Spinal cord (tissue), 10 donors: Measurements from ENCODE around the gene ZNG1B. TPM values are rescaled to one million over a fixed set of nuclear protein-coding genes. Genes with fewer than 3 reads are reported as not detected.
"Not testable (repeated sequence)": the region's sequence is repeated elsewhere in the genome, so short reads cannot be mapped to it uniquely, and the experiment has no call there.

Experiments used
- DNase-seq, 6 donors: peaks; one replicate each; pipeline versions ENCODE4 v3.0.0 to v3.0.0-alpha.2; 2013 to 2015; ENCODE audit warnings: low spot score in 6 of 6, low read depth in 4 of 6
- H3K27ac ChIP-seq: one replicate; pipeline ENCODE4 v1.5.1; 2013; ENCODE audit warnings: low read depth, low read length, control low read depth
- H3K27me3 ChIP-seq: one replicate; pipeline ENCODE4 v1.6.1; 2013; ENCODE audit warnings: low read length; ENCODE audit not compliant: control insufficient read depth, insufficient read depth
- H3K36me3 ChIP-seq: one replicate; pipeline ENCODE4 v1.6.1; 2013; ENCODE audit warnings: low read length; ENCODE audit not compliant: control insufficient read depth, insufficient read depth
- H3K4me1 ChIP-seq: one replicate; pipeline ENCODE4 v1.6.1; 2013; ENCODE audit warnings: low read length; ENCODE audit not compliant: control insufficient read depth, insufficient read depth
- H3K4me3 ChIP-seq: one replicate; pipeline ENCODE4 v1.5.1; 2013; ENCODE audit warnings: low read depth, low read length, control low read depth
- H3K9me3 ChIP-seq: one replicate; pipeline ENCODE4 v1.6.1; 2013; ENCODE audit warnings: low read length; ENCODE audit not compliant: control insufficient read depth, insufficient read depth
- WGBS: methylation state at CpG from one replicate; pipeline ENCODE4 v1.1.5; 2013; ENCODE audit warnings: missing lambda C conversion rate; ENCODE audit not compliant: insufficient coverage; 5-methylcytosine and 5-hydroxymethylcytosine counted together
- long read RNA-seq, 4 donors: transcript quantifications; one replicate each; lab custom pipeline, GENCODE V29; 2026
- polyA plus RNA-seq, 2 donors: library from polyadenylated mRNA; unstranded; fragments of 120-200 nt; gene quantifications; one replicate each; pipeline ENCODE4 v1.2.1, GENCODE V29; 2013; ENCODE audit not compliant: insufficient read length in 2 of 2
- total RNA-seq, 2 donors: library from RNA; depleted of rRNA in 1 of 2; stranded (reverse); fragments of 120-200 nt in 1 of 2; fragments of >200 nt in 1 of 2; gene quantifications; one replicate each; pipeline versions ENCODE4 v1.2.3 to v1.2.4, GENCODE V29; 2013 to 2014
- donor health status: healthy.

The ZNG1B gene
- total RNA-seq (10 to 100 TPM; 38.8 to 40.8 TPM), polyA plus RNA-seq (10 to 100 TPM; 56.2 to 57.3 TPM)
- long read RNA-seq, donor 1, transcript CBWD2-209 (3 exons, 880 nt): minor isoform, 5 of 52 reads
- long read RNA-seq, donor 1, transcript CBWD2-201 (15 exons, 1,812 nt): major isoform, 17 of 52 reads
- long read RNA-seq, donor 1, partial matches to known transcripts: 23 of 52 reads
- long read RNA-seq, donor 1, other reads (novel, unspliced or antisense): 0 of 52 reads
- long read RNA-seq, donor 2, transcript CBWD2-201 (15 exons, 1,812 nt): major isoform, 6 of 15 reads
- long read RNA-seq, donor 2, partial matches to known transcripts: 0 of 15 reads
- long read RNA-seq, donor 2, other reads (novel, unspliced or antisense): 0 of 15 reads
- long read RNA-seq, donor 3, transcript CBWD2-201 (15 exons, 1,812 nt): major isoform, 14 of 23 reads
- long read RNA-seq, donor 3, transcript CBWD2-209 (3 exons, 880 nt): minor isoform, 6 of 23 reads
- long read RNA-seq, donor 3, partial matches to known transcripts: 0 of 23 reads
- long read RNA-seq, donor 3, other reads (novel, unspliced or antisense): 0 of 23 reads
- long read RNA-seq, donor 4, transcript CBWD2-201 (15 exons, 1,812 nt): major isoform, 8 of 34 reads
- long read RNA-seq, donor 4, transcript CBWD2-208 (6 exons, 3,305 nt): minor isoform, 6 of 34 reads
- long read RNA-seq, donor 4, transcript CBWD2-209 (3 exons, 880 nt): minor isoform, 5 of 34 reads
- long read RNA-seq, donor 4, partial matches to known transcripts: 10 of 34 reads
- long read RNA-seq, donor 4, other reads (novel, unspliced or antisense): 0 of 34 reads

DNA sequence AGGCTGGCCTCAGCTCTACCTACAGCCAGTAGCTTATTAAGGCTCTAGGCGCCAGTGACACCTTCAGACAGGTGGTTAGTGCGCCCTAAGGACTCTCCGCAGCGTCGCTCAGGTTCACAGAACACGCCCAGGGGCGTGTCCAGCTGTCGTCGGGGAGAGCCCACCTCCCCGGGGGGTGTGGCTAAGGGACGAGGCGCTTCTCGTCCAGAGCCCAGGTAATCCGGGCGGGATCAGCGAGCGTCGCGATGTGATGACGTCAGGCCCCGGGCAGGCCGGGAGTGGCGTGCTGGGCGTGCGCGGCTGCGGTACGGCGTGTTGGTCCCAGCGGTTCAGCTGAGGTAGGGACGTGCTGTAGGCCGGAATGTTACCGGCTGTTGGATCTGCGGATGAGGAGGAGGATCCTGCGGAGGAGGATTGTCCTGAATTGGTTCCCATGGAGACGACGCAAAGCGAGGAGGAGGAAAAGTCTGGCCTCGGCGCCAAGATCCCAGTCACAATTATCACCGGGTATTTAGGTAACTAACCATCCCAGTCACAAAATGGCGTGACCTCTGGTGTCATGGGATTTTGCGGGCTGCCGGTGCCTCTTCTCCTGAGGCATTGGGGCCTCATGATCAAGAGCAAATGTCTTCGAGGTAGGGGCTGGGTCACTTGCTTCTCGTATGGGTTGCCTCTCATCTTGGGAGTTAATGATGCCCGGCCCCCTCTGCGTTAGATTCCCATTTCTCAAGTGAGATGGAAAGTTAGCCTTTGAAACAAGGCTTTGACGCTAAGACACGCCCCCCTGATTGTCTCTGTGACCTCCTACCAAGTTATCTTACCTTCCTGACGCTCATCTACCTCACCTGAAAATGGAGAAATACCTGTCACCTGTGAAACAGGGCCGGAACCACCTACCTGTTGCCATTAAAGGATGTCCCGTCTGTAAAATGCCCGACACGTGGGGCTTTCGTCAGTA is at the start of gene ZNG1B:
ZNG1B (plus strand) TSS at position 184 of the 958 bp plus-strand sequence; CDS start at position 362, 178 bp downstream.
- peak in 2 of 6 donors; percentile 1 to 2 for DNase-seq
- Histone ChIP-seq H3K27ac (peak within 1 kb of the TSS; percentile 52), H3K4me3 (peak within 1 kb of the TSS; percentile 42)
- not testable (repeated sequence) for H3K9me3 ChIP-seq, H3K27me3 ChIP-seq, H3K4me1 ChIP-seq, H3K36me3 ChIP-seq
- no CpG with 5 or more reads among the region's 56 CpGs for WGBS

DNA sequence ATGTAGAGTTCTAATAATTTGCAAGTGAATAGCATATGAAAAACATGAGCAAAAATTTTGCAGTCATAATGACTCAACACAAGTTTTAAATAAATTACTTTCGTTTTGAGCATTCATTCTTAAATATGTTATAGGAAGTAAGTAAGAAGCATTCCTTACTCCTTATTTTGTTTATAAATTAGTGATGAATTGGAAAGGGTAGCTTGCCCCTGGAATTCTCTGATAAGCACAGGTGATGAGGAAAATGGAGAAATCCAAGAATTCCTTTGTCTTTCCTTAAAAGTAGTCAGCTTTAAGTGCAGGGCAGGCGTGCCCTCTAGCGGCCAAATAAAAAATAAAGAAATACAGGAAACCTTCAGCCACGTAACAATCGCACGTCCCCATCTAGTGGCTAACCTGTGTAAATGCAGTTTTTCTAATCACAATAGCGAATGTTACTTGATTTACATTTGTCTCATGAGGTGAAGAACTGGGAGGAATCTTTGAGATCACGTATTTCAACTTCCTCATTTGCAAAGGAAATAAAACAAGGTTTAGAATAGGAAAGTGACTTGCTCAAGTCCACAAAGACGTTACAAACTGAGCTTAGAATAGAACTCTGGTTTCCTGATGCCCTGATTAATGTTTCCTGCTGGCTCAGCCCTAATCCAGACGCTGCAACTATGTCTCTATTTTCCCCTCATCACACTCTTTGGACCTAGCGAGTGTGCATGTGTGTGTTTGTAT is 47.2 kb upstream of the ZNG1B start:
- no peaks in the 10 kb centered on the region for H3K9me3 ChIP-seq
- 20% methylated on average over 1 of the region's 11 CpGs for WGBS
- H3K27ac ChIP-seq: no peak overlapping the region
- no peak overlapping the region for H3K4me3 ChIP-seq
- H3K4me1 ChIP-seq: no peaks in the 10 kb centered on the region
- peak; percentile 19 to 98 (median 76) for DNase-seq
- no peaks in the 10 kb centered on the region for H3K36me3 ChIP-seq
- no peaks in the 10 kb centered on the region for H3K27me3 ChIP-seq

DNA sequence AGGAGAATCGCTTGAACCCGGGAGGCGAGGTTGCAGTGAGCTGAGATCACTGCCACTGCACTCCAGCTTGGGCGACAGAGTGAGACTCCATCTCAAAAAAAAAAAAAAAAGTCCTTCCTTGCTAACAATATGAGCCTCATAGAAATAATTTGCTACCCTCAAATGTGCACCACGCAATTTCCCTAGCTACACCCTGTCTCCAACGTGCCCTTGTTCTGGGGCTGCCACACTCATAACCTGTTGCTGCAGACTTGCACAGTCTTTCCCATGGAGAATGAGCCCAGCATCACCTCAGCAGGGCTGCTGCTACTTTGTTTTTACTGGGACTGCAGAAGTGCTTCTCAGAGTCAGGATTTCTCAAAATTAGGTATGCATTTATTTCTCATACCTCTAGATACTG is 46.4 kb upstream of the ZNG1B start:
- Histone ChIP-seq H3K4me3 (no peak overlapping the region), H3K27me3 (no peaks in the 10 kb centered on the region), H3K36me3 (no peaks in the 10 kb centered on the region), H3K27ac (no peak overlapping the region), H3K4me1 (no peaks in the 10 kb centered on the region), H3K9me3 (no peaks in the 10 kb centered on the region)
- WGBS: 93% methylated on average over 6 of the region's 6 CpGs
- DNase-seq: no peak

DNA sequence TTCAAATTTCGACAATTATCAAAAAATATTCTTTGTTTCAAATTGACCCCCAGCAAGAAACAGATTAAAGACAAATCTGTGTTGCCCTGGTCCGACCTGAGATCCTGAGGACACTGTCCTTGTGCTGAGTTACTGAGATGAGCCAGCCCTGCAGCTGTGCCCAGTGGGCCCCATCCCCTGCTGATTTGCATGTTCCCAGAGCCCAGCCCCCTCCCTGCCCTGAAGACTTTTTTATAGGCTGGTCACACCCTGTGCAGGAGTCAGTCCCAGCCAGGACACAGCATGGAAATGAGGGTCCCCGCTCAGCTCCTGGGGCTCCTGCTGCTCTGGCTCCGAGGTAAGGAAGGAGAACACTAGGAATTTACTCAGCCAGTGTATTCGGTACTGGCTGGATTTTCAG is 31.4 kb upstream of the ZNG1B start:
- WGBS: 41% methylated on average over 5 of the region's 5 CpGs
- no peak overlapping the region for H3K27ac ChIP-seq

GRCh38 chr2:113407446-113408099 is 29.9 kb upstream of the ZNG1B start:
- no peak for DNase-seq
- 89% methylated on average over 2 of the region's 3 CpGs for WGBS
- H3K27me3 ChIP-seq: no peaks in the 10 kb centered on the region
- no peak overlapping the region for H3K4me3 ChIP-seq
- no peaks in the 10 kb centered on the region for H3K9me3 ChIP-seq
- H3K4me1 ChIP-seq: no peaks in the 10 kb centered on the region
- no peak overlapping the region for H3K27ac ChIP-seq
- H3K36me3 ChIP-seq: no peaks in the 10 kb centered on the region

More for the DNA sequence above, 31.4 kb upstream of the ZNG1B start:
- H3K4me1 ChIP-seq: no peaks in the 10 kb centered on the region
- no peak for DNase-seq
- no peaks in the 10 kb centered on the region for H3K27me3 ChIP-seq
- H3K36me3 ChIP-seq: no peaks in the 10 kb centered on the region
- H3K9me3 ChIP-seq: no peaks in the 10 kb centered on the region
- no peak overlapping the region for H3K4me3 ChIP-seq

DNA sequence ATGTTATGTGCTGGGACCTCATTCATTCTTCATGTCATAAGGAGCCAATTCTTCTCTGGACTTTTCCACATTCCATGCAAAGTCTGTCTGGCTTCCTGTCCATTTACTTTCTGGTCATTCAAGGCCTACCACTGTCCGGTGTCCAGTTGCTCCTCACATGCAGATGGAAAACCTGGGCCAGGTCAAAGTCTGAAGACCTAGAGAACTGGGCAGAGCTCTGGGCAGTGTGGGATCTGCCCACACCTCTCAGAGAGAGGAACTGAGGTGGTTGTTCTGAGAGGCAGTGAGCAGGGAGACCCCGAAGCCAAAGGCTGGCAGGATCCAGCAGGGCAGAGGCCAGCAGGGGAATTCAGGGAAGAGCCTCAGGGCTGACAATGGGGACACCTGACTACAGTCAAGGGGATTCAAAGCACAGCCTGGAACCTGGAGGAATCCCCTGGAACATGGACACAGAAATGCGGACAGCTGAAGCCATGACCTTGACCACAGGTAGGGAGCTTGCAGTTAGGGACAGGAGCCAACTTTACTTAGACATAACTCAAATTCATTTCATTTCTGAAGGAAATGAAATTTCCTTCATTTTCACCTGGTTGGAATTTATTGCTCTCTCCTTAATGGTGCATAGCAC is 25.7 kb upstream of the ZNG1B start:
- not testable (repeated sequence) for H3K36me3 ChIP-seq, DNase-seq, H3K27ac ChIP-seq, H3K4me3 ChIP-seq, H3K27me3 ChIP-seq, H3K9me3 ChIP-seq, H3K4me1 ChIP-seq
- WGBS: 60% methylated on average over 1 of the region's 3 CpGs

DNA sequence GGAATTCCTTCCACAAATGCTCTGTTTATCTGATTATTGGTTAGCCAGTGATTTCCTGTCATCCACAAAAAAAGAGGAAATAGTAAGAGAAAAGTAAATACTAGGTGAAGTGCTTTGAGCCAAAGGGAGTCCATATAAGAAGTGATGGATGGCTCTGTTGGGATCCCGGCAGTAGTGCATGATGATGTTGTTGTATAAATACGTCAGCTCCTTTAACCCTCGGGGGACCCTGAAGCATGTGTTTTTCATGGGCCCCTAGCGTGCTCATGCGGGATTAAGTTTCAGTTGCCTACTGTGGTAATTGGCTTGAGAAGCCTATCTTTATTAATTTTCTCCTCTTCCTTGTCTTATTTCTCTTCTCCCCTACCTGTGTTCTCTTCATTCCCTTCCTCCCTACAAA is 24.7 kb upstream of the ZNG1B start:
- not testable (repeated sequence) for H3K9me3 ChIP-seq, H3K4me1 ChIP-seq, H3K36me3 ChIP-seq, H3K27ac ChIP-seq, H3K27me3 ChIP-seq, H3K4me3 ChIP-seq
- peak in 1 of 6 donors; percentile 24 for DNase-seq
- no CpG with 5 or more reads among the region's 5 CpGs for WGBS

- H3K27ac ChIP-seq, DNase-seq, H3K4me3 ChIP-seq, H3K4me1 ChIP-seq, H3K9me3 ChIP-seq, H3K27me3 ChIP-seq, H3K36me3 ChIP-seq: not testable (repeated sequence)
- WGBS: no CpG with 5 or more reads among the region's 1 CpG
These were observed 5.7 kb upstream of the ZNG1B start for GRCh38 chr2:113431773-113432172.
